Heart right ventricle (tissue), 16 donors: ENCODE measurements around the gene CAMK2A. TPM values are rescaled to one million over a fixed set of nuclear protein-coding genes. Genes with fewer than 3 reads are reported as not detected.

ENCODE experiments used
- ATAC-seq, 8 donors: fragments of 200-7000 bp; cut with Tn5 transposase; one replicate each; pipeline ENCODE4 v1.9.1; 2020; ENCODE audit warnings: mild to moderate bottlenecking in 8 of 8, moderate library complexity in 8 of 8, moderate number of reproducible peaks in 1 of 8
- DNase-seq, 2 donors: peaks; one replicate each; pipeline ENCODE4 v3.0.0-alpha.2; 2020
- H3K27ac ChIP-seq, 10 donors: fragments of 200-600 bp; sonication (generic) in 2 of 10; one replicate each; pipeline versions ENCODE4 v1.5.0 to v1.8.0; 2020 to 2022; ENCODE audit warnings: mild to moderate bottlenecking in 3 of 10
- H3K27me3 ChIP-seq, 7 donors: fragments of 200-600 bp; one replicate each; pipeline ENCODE4 v1.8.0; 2021 to 2022; ENCODE audit warnings: mild to moderate bottlenecking in 2 of 7
- H3K36me3 ChIP-seq, 9 donors: fragments of 200-600 bp; sonication (generic) in 1 of 9; one replicate each; pipeline versions ENCODE4 v1.5.0 to v1.8.0; 2020 to 2022; ENCODE audit warnings: mild to moderate bottlenecking in 2 of 9
- H3K4me1 ChIP-seq, 9 donors: fragments of 200-600 bp; sonication (generic) in 1 of 9; one replicate each; pipeline versions ENCODE4 v1.5.0 to v1.8.0; 2020 to 2022; ENCODE audit warnings: mild to moderate bottlenecking in 4 of 9
- H3K4me3 ChIP-seq, 10 donors: fragments of 200-600 bp; sonication (generic) in 2 of 10; one replicate each; pipeline versions ENCODE4 v1.5.0 to v1.8.0; 2020 to 2022; ENCODE audit warnings: mild to moderate bottlenecking in 7 of 10, moderate library complexity in 2 of 10
- H3K9me3 ChIP-seq, 11 donors: fragments of 200-600 bp in 10 of 11; sonication (generic) in 2 of 11; one replicate each; pipeline versions ENCODE4 v1.5.0 to v1.8.0; 2013 to 2022; ENCODE audit warnings: mild to moderate bottlenecking in 2 of 11, control low read depth in 1 of 11, moderate library complexity in 1 of 11
- WGBS, 2 donors: extraction: QIAGEN DNeasy Blood & Tissue Kit; methylation state at CpG; one replicate each; pipeline ENCODE4 v1.1.7; 2013; ENCODE audit warnings: inconsistent platforms in 1 of 2; 5-methylcytosine and 5-hydroxymethylcytosine counted together
- intact Hi-C, 10 donors: fragments of 100-400 bp; cut with DNase I; formaldehyde crosslinking; loops; one replicate each; pipeline versions ENCODE4 v1.11.1 to v1.14.2; 2022
- polyA plus RNA-seq, 2 donors: library from polyadenylated mRNA; stranded (reverse); fragments of 200-250 nt; gene quantifications; one replicate each; pipeline ENCODE4 v1.2.3, GENCODE V29; 2013
- total RNA-seq, 10 donors: library from RNA; stranded (reverse); fragmentation: NEBNext Ultra II Directional in 3 of 10; extraction: Animal tissue kit (Norgen Biotek cat#: 25700) in 3 of 10; gene quantifications; one replicate each; pipeline versions ENCODE4 v1.2.1 to v1.2.4, GENCODE V29; 2021 to 2023
- TF ChIP-seq, protein P1 (sequence below), 9 donors: fragments of 200-600 bp; sonication (generic) in 2 of 9; IDR thresholded peaks; one replicate each; pipeline versions ENCODE4 v1.5.0 to v1.8.0; 2021 to 2022; ENCODE audit warnings: antibody characterized with exemption in 9 of 9, mild to moderate bottlenecking in 5 of 9, moderate library complexity in 1 of 9
- donor health status: Arrhythmogenic right ventricular cardiomyopathy.
- donor health status: ischemic (EF 13 %, LVEDD 7.1; RV severe dilation, severe dysfunction).
- donor health status: healthy with polysubstance abuse.
- donor health status: DM: no; HTN: yes; CAD: no.
- donor health status: DM: no; HTN: no; CAD: no.
- donor health status: ischemic (EF 25% LVEDD 6.9; RV normal size, moderate dysfunction).
- donor health status: ischemic (EF 25% LVEDD 5.7; RV mildly dilated, moderate dysfunction).
- donor health status: healthy.
- donor health status: DM: yes; HTN: yes; CAD: no.
- donor health status: Ischemic cardiomyopathy.
- donor health status: ischemic (EF 35%, LVEDD 5.7; RV mildly dilated, moderate dysfunction).
- donor health status: nonischemic (EF 11% LVEDD 7.7; RV severe dilation, severe dysfunction).
- donor health status: DM: yes; HTN: yes; CAD: no.
- donor health status: PGD.
- donor health status: ischemic (EF 29% LVEDD 5.4; RV normal size, mild dysfunction).
- donor health status: nonischemic (EF 23%, LVEDD 6.1; RV moderate dilation, normal function).

CAMK2A gene
- total and polyA plus RNA-seq, 12 donors: 1.2 to 25.7 (median 17.9) TPM

DNA sequence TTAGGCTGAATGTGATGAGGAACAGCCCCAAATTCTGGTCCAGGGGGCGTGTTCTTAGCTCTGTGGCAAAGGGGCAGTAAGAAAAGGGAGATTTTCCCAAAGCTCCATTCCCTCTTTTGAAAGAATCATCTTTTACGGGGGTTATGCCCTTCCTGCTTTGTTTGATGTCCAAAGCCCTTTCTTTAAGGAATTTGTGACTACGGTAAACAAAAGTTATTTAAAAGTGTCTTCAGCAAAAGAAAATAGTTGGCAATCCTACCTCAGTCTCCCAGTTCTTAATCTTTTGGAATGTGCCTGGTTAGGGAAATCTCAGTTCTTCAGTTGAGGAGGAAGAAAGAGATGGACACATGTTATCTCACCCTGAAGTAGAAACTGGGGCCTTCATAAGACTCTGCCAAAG is 37.6 kb upstream of the CAMK2A start:
- ATAC-seq (no peak), DNase-seq (no peak)
- Histone ChIP-seq H3K9me3 (no peaks in the 10 kb centered on the region), H3K4me1 (no peaks in the 10 kb centered on the region), H3K36me3 (no peaks in the 10 kb centered on the region), H3K27ac (no peak overlapping the region), H3K27me3 (peaks cover 0 to 6% (median 0%) of the 10 kb centered on the region in 7 donors), H3K4me3 (no peak overlapping the region)
- intact Hi-C loops: no loop called here
- WGBS, 2 donors: 83 to 93% methylated on average over 3 of the region's 3 CpGs
- TF ChIP-seq, protein P1, sequence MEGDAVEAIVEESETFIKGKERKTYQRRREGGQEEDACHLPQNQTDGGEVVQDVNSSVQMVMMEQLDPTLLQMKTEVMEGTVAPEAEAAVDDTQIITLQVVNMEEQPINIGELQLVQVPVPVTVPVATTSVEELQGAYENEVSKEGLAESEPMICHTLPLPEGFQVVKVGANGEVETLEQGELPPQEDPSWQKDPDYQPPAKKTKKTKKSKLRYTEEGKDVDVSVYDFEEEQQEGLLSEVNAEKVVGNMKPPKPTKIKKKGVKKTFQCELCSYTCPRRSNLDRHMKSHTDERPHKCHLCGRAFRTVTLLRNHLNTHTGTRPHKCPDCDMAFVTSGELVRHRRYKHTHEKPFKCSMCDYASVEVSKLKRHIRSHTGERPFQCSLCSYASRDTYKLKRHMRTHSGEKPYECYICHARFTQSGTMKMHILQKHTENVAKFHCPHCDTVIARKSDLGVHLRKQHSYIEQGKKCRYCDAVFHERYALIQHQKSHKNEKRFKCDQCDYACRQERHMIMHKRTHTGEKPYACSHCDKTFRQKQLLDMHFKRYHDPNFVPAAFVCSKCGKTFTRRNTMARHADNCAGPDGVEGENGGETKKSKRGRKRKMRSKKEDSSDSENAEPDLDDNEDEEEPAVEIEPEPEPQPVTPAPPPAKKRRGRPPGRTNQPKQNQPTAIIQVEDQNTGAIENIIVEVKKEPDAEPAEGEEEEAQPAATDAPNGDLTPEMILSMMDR (IDR thresholded peaks at IDR 0.05): no peak

DNA sequence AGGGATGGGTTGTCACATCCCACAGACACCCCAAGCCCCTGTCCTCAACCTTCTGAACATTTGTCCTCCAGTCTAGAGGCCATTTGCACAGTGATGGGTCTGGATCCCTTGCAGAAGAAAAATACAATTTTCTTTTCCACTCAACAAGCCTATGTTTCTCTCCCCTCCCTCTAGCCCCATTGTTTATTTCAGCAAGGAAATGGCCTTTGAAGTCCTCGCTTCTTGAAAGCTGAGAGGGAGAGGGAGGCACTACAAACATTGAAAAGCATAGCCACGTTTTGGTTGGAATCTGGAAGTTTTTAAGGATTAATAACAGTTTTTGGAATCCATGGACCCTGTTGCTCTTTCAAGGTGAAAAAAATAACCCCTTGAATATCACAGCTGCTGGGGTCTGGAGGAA is 37.1 kb upstream of the CAMK2A start:
- DNase-seq (no peak), ATAC-seq (no peak)
- 55 to 68% methylated on average over 2 of the region's 2 CpGs for WGBS, 2 donors
- TF ChIP-seq, protein P1 (IDR thresholded peaks at IDR 0.05): no peak
- Histone ChIP-seq H3K36me3 (no peaks in the 10 kb centered on the region), H3K4me1 (no peaks in the 10 kb centered on the region), H3K4me3 (no peak overlapping the region), H3K27me3 (peaks cover 0 to 6% (median 0%) of the 10 kb centered on the region in 7 donors), H3K27ac (no peak overlapping the region), H3K9me3 (peaks cover 0 to 2% (median 0%) of the 10 kb centered on the region in 11 donors)
- intact Hi-C loops: no loop called here

DNA sequence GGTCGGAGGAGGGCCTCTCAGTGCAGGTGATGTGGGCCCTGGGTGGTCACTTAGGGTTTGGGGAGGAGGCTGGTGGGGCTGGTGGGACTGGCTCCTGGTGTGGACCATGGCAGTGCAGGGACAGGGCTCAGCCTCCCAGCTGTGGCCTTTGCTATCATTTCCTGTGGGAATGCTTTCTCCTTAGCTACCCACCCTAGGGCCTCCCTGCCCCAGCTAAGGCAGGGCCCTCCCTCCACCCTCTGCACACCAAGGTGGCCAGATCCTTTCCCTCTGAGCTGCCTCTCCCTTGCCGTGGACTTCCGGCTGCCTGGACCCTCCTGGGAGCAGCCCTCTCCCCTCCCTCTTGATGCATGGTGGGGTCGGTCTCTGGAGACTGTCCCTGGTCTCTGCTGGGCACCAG is 35.9 kb upstream of the CAMK2A start:
- H3K27me3 ChIP-seq: peaks cover 0 to 6% (median 0%) of the 10 kb centered on the region in 7 donors
- H3K4me1 ChIP-seq: peaks cover 0 to 4% (median 2%) of the 10 kb centered on the region in 9 donors
- DNase-seq (no peak), ATAC-seq (no peak)
- H3K4me3 ChIP-seq: no peak overlapping the region
- intact Hi-C loops: no loop called here
- no peak overlapping the region for H3K27ac ChIP-seq
- H3K9me3 ChIP-seq: peaks cover 0 to 9% (median 0%) of the 10 kb centered on the region in 11 donors
- H3K36me3 ChIP-seq: no peaks in the 10 kb centered on the region
- WGBS, 2 donors: 81 to 83% methylated on average over 4 of the region's 4 CpGs
- TF ChIP-seq, protein P1 (IDR thresholded peaks at IDR 0.05): no peak

DNA sequence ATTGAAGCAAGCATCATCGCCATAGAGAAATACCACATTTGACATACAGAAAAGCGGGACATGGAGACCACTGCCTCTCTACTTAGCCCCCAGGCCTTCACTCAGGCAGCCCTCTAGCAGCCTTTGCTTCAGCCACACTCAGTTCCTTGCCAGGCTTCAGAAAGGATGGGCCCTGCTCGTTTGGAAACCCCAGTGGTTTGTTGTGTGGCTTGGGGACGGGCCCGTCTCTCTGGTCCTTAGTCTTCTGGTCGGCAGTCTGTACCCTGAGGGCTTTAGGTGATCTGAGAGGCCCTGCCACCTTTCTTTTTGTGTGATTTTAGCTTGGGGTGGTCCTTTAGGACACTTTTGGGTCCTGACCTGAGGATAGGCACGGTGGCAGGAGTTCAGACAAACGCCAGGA is 34.2 kb upstream of the CAMK2A start:
- DNase-seq: no peak
- 69 to 90% methylated on average over 8 of the region's 8 CpGs for WGBS, 2 donors
- peaks cover 0 to 6% (median 0%) of the 10 kb centered on the region in 7 donors for H3K27me3 ChIP-seq
- H3K27ac ChIP-seq: no peak overlapping the region
- TF ChIP-seq, protein P1 (IDR thresholded peaks at IDR 0.05): no peak
- intact Hi-C loops: no loop called here
- no peak overlapping the region for H3K4me3 ChIP-seq
- H3K4me1 ChIP-seq: peaks cover 0 to 16% (median 8%) of the 10 kb centered on the region in 9 donors
- no peak for ATAC-seq
- no peaks in the 10 kb centered on the region for H3K36me3 ChIP-seq
- H3K9me3 ChIP-seq: peaks cover 0 to 9% (median 0%) of the 10 kb centered on the region in 11 donors
